Adrenal gland (tissue), 12 donors: ENCODE results near the gene KRTAP12-4. TPM values are rescaled to one million over a fixed set of nuclear protein-coding genes. Genes with fewer than 3 reads are reported as not detected.
A peak's percentile ranks its signal among the peaks of the same experiment; 100 is the strongest.

Experiments
- DNase-seq, 7 donors: peaks; one replicate each; pipeline ENCODE4 v3.0.0-alpha.2; 2019 to 2020
- H3K27ac ChIP-seq, 5 donors: fragments of 200-600 bp; sonication (generic) in 4 of 5; 1 replicate in 3 of 5; 2 replicates in 2 of 5; pipeline versions ENCODE4 v1.5.1 to v1.8.0; 2016 to 2020; ENCODE audit warnings: mild to moderate bottlenecking in 1 of 5
- H3K27me3 ChIP-seq: fragments of 200-600 bp; 2 replicates; pipeline ENCODE4 v1.8.0; 2021
- H3K36me3 ChIP-seq, 2 donors: fragments of 200-600 bp; replicated peaks in 1 of 2; 1 replicate in 1 of 2; 2 replicates in 1 of 2; pipeline versions ENCODE4 v1.5.1 to v1.8.0; 2018 to 2022
- H3K4me1 ChIP-seq, 2 donors: fragments of 200-600 bp; replicated peaks in 1 of 2; 1 replicate in 1 of 2; 2 replicates in 1 of 2; pipeline versions ENCODE4 v1.5.1 to v1.8.0; 2018 to 2021
- H3K4me3 ChIP-seq, 4 donors: fragments of 200-600 bp; sonication (generic) in 3 of 4; one replicate each; pipeline ENCODE4 v1.5.1; 2016 to 2018
- H3K9me3 ChIP-seq, 3 donors: fragments of 200-600 bp; sonication (generic) in 1 of 3; replicated peaks in 1 of 3; 1 replicate in 2 of 3; 2 replicates in 1 of 3; pipeline versions ENCODE4 v1.5.1 to v1.8.0; 2016 to 2021
- POLR2A ChIP-seq, 2 donors: fragments of 450-650 bp; IDR thresholded peaks; one replicate each; pipeline ENCODE4 v1.6.1; 2017; ENCODE audit warnings: antibody characterized with exemption in 2 of 2, mild to moderate bottlenecking in 2 of 2, moderate library complexity in 1 of 2
- WGBS, 4 donors: extraction: QIAGEN DNeasy Blood & Tissue Kit in 2 of 4; methylation state at CpG; one replicate each; pipeline versions ENCODE4 v1.1.5 to v1.1.7; 2013 to 2017; 5-methylcytosine and 5-hydroxymethylcytosine counted together
- intact Hi-C, 2 donors: fragments of 100-400 bp; cut with DNase I; formaldehyde crosslinking; loops; one replicate each; pipeline versions ENCODE4 v1.14.1 to v1.15.0; 2022 to 2023
- polyA plus RNA-seq, 3 donors: library from polyadenylated mRNA; stranded (reverse); fragments of 200-250 nt in 2 of 3; fragments of 350-450 nt in 1 of 3; fragmentation: Illumina TruSeq in 1 of 3; extraction: RNeasy Lipid Tissue Mini Kit (QIAGEN cat#74804) in 1 of 3; gene quantifications; one replicate each; pipeline ENCODE4 v1.2.3, GENCODE V29; 2013 to 2014
- total RNA-seq, 9 donors: library from RNA; depleted of rRNA in 4 of 9; stranded (reverse); fragments of >200 nt in 4 of 9; fragments of 120-200 nt in 1 of 9; fragmentation: NEBNext Ultra II Directional in 1 of 9; extraction: Animal tissue kit (Norgen Biotek cat#: 25700) in 1 of 9; gene quantifications; one replicate each; pipeline versions ENCODE4 v1.1.0 to v1.2.4, GENCODE V29; 2013 to 2023
- TF ChIP-seq, protein P1 (sequence below), 6 experiments: fragments of 450-650 bp in 4 of 6; fragments of 200-600 bp in 2 of 6; sonication (generic) in 1 of 6; IDR thresholded peaks; 1 replicate in 5 of 6; 2 replicates in 1 of 6; pipeline versions ENCODE4 v1.5.1 to v1.8.0; 2016 to 2021; ENCODE audit warnings: antibody characterized with exemption in 6 of 6, mild to moderate bottlenecking in 2 of 6, moderate library complexity in 1 of 6
- donor health status: healthy with polysubstance abuse.
- donor health status: Bipolar disorder and iron deficiency.
- donor health status: DM: yes; HTN: yes; CAD: no.
- donor health status: DM: no; HTN: no; CAD: no.
- donor health status: DM: no; HTN: no; CAD: no.
- donor health status: DM: yes; HTN: yes; CAD: no.

KRTAP12-4 gene
- total and polyA plus RNA-seq, 12 donors = not detected

DNA sequence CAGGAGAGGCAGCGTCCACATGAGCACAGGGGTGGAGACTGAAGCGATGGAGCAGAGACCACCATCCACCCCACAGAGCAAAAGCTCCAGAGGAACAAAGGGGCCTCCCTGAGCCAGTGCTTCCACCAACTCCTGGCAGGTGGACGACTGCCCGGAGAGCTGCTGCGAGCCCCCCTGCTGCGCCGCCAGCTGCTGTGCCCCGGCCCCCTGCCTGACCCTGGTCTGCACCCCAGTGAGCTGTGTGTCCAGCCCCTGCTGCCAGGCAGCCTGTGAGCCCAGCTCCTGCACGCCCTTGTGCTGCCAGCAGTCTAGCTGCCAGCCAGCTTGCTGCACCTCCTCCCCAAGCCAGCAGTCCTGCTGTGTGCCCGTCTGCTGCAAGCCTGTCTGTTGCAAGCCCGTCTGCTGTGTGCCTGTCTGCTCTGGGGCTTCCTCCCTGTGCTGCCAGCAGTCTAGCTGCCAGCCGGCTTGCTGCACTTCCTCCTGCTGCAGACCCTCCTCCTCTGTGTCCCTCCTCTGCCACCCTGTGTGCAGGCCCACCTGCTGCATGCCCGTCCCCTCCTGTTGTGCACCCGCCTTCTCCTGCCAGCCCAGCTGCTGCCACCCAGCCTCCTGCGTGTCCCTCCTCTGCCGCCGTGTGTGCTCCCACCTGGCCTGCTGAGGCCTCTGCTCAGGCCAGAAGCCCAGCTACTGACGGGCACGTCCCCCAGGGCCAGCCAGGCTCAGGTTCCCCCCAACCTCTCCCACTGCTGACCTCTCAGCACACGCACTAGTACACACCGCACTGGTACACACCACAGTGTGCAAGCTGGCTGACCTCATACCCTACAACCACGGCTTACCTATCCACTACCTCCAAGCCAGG is 47.9 kb upstream of the KRTAP12-4 start:
- intact Hi-C loops = no loop called here
- no peak for TF ChIP-seq POLR2A (IDR thresholded peaks at IDR 0.05)
- TF ChIP-seq, protein P1, sequence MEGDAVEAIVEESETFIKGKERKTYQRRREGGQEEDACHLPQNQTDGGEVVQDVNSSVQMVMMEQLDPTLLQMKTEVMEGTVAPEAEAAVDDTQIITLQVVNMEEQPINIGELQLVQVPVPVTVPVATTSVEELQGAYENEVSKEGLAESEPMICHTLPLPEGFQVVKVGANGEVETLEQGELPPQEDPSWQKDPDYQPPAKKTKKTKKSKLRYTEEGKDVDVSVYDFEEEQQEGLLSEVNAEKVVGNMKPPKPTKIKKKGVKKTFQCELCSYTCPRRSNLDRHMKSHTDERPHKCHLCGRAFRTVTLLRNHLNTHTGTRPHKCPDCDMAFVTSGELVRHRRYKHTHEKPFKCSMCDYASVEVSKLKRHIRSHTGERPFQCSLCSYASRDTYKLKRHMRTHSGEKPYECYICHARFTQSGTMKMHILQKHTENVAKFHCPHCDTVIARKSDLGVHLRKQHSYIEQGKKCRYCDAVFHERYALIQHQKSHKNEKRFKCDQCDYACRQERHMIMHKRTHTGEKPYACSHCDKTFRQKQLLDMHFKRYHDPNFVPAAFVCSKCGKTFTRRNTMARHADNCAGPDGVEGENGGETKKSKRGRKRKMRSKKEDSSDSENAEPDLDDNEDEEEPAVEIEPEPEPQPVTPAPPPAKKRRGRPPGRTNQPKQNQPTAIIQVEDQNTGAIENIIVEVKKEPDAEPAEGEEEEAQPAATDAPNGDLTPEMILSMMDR (IDR thresholded peaks at IDR 0.05) = no peak
- Histone ChIP-seq H3K27me3 (peaks cover 66% of the 10 kb centered on the region), H3K4me3 (no peak overlapping the region), H3K27ac (no peak overlapping the region), H3K36me3 (no peaks in the 10 kb centered on the region), H3K9me3 (no peaks in the 10 kb centered on the region), H3K4me1 (no peaks in the 10 kb centered on the region)
- peak in 1 of 7 donors; percentile 15 for DNase-seq
- WGBS, 4 donors = 61 to 75% (median 69%) methylated on average over 14 to 22 of the region's 22 CpGs

DNA sequence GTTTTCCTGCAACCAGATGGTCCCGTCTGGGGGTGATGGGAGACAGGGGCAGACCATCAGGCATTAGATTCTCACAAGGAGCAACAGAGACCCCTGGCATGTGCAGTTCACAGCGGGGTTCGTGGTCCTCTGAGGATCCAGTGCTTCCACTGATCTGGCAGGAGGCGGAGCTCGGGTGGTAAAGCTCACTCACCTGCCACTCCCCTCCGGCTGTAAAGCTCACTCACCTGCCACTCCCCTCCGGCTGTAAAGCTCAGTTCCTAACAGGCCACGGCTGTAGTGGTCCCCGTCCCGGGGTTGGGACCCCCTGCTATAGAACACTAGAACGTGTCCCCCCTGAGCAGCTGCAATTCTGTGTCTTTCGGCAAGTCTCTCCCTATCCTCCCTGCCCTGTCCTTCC is 47.1 kb upstream of the KRTAP12-4 start:
- intact Hi-C loops = no loop called here
- TF ChIP-seq POLR2A (IDR thresholded peaks at IDR 0.05) = no peak
- TF ChIP-seq, protein P1 (IDR thresholded peaks at IDR 0.05) = no peak
- Histone ChIP-seq H3K36me3 (no peaks in the 10 kb centered on the region), H3K4me3 (no peak overlapping the region), H3K4me1 (no peaks in the 10 kb centered on the region), H3K9me3 (no peaks in the 10 kb centered on the region), H3K27me3 (peaks cover 60% of the 10 kb centered on the region), H3K27ac (no peak overlapping the region)
- peak in 1 of 7 donors; percentile 24 for DNase-seq
- WGBS, 4 donors = 31 to 39% (median 35%) methylated on average over 12 of the region's 12 CpGs

DNA sequence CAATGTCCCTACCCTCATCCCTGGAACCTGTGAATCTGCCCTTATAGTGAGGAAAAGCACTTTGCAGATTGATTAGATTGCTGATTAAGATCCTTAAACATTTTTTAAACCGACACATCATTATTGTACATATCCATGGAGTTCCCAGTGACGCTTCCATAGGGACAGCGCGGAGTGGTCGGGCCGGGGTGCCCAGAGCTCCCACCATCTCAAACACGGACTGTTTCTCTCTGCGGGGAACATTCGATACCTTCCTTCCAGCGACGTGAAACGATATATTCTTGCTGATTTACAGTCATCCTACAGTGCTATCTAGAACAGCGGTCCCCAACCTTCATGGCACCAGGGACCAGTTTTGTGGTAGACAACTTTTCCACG is 46.6 kb upstream of the KRTAP12-4 start:
- peak in 1 of 7 donors; percentile 13 for DNase-seq
- Histone ChIP-seq H3K4me3 (no peak overlapping the region), H3K9me3 (no peaks in the 10 kb centered on the region), H3K27me3 (peaks cover 60% of the 10 kb centered on the region), H3K27ac (no peak overlapping the region), H3K36me3 (no peaks in the 10 kb centered on the region), H3K4me1 (no peaks in the 10 kb centered on the region)
- WGBS, 4 donors = 69 to 81% (median 75%) methylated on average over 14 of the region's 14 CpGs
- no peak for TF ChIP-seq POLR2A (IDR thresholded peaks at IDR 0.05)
- TF ChIP-seq, protein P1 (IDR thresholded peaks at IDR 0.05) = no peak
- intact Hi-C loops = no loop called here

DNA sequence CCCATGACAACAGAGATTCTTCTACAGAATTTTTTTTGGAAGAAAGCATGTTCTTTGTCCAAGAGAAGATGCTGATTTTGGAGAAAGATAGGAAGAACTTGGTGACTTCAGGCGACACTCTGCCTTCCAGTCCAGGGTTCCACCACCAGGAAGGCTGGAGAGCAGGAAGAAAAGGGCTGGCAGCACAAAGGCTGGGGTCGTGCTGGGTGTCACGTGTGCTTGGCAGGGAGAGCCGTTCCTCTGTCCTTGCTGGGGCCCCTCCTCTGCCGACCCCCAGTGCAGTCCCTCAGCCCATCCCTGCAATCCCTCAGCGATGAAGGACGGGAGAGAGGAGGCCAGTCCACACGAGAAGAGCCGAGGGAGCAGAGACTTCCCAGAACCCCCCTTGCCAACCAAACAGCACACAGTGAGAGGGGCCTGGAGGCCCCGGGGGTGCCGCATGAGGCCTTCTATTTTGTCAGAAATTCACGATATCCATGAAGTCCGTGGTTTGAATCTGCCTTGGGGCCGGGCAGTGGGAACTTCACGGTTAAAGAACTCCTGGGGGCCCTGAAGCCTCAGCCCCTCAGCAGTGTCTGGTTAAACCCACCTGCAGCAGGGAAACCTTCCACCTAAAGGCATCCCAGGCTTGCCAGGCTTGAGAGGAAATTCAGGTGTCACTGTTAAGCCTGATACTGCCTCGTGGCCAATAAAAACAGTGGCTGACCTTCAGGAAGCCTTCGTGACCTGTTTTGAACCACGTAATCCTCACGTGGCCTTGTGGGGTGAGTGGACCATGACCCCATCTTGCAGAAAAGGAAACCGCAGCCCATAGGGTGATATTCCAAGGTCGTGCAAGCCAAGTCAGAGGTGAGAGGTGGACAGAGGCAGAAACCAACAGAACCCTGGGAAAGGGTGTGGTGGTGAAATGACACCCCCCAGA is 45.9 kb upstream of the KRTAP12-4 start:
- WGBS, 4 donors = 31 to 49% (median 41%) methylated on average over 13 to 21 of the region's 21 CpGs
- H3K4me1 ChIP-seq = no peaks in the 10 kb centered on the region
- H3K9me3 ChIP-seq = no peaks in the 10 kb centered on the region
- intact Hi-C loops = no loop called here
- no peak for TF ChIP-seq POLR2A (IDR thresholded peaks at IDR 0.05)
- TF ChIP-seq, protein P1 (IDR thresholded peaks at IDR 0.05) = no peak
- H3K4me3 ChIP-seq = no peak overlapping the region
- H3K27ac ChIP-seq = no peak overlapping the region
- peak in 1 of 7 donors; percentile 11 for DNase-seq
- H3K27me3 ChIP-seq = peaks cover 57% of the 10 kb centered on the region
- H3K36me3 ChIP-seq = no peaks in the 10 kb centered on the region
